Neuron (in vitro differentiated cells): Measurements from ENCODE around the gene ADAMTS6.

Experiments used
- H2AFZ ChIP-seq: one replicate; pipeline ENCODE4 v1.6.1; 2013; ENCODE audit warnings: low read depth, mild to moderate bottlenecking, inconsistent platforms, low read length, moderate library complexity
- H3K27me3 ChIP-seq: one replicate; pipeline ENCODE4 v1.6.1; 2013; ENCODE audit warnings: low read length; ENCODE audit not compliant: insufficient read depth
- H3K36me3 ChIP-seq: one replicate; pipeline ENCODE4 v1.6.1; 2013; ENCODE audit warnings: low read length; ENCODE audit not compliant: insufficient read depth
- H3K4me1 ChIP-seq: one replicate; pipeline ENCODE4 v1.6.1; 2013; ENCODE audit warnings: low read length; ENCODE audit not compliant: insufficient read depth
- H3K4me3 ChIP-seq: 2 replicates; pipeline ENCODE4 v1.5.1; 2013; ENCODE audit warnings: mild to moderate bottlenecking, low read length, moderate library complexity
- H3K9me3 ChIP-seq: one replicate; pipeline ENCODE4 v1.6.1; 2013; ENCODE audit warnings: low read length

ADAMTS6 gene

GRCh38 chr5:65103756-65104440 lies 377.8 kb downstream of the ADAMTS6 start:
- Histone ChIP-seq H3K27me3 (no peaks in the 10 kb centered on the region), H2AFZ (no peak overlapping the region), H3K4me3 (no peak overlapping the region), H3K4me1 (no peaks in the 10 kb centered on the region), H3K36me3 (no peaks in the 10 kb centered on the region), H3K9me3 (no peaks in the 10 kb centered on the region)

DNA sequence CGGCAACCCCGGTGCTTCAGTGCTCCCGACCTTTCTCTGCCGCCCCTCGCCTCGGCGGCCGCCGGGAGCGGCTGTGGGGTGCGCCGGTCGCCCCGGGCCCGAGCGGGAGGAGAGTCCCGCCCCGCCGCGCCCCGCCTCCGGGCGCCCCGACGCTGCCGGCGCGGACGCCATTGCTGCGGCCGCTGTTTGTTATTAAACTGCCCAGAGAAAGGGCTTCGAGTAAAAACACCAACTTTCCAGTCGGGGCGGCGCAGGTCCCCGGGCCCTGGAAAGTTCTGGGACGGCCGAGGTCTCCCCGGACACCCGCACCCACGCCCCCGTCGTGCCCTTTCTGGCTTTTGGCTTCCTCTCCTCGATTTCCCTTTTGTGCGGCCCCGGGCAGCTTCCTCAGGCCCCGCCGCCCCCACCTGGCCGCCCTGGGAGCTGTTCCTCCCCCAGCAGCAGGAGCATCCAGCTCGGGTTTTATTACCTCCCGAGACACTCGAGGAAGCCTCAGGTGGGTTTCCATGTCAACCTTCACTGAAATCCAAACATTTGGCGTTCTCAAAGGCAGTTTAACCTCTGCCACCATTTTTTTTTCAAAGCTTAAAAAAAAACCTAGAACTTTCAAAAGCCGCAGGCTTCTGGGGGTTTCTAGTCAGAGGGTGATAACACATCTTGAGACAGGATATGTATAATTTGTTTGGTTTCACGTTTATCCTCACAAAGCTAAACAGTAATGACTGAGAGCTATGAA lies 378.6 kb downstream of the ADAMTS6 start:
- Histone ChIP-seq H3K4me3 (no peak overlapping the region), H3K4me1 (no peaks in the 10 kb centered on the region), H3K27me3 (no peaks in the 10 kb centered on the region), H3K36me3 (no peaks in the 10 kb centered on the region), H2AFZ (no peak overlapping the region), H3K9me3 (no peaks in the 10 kb centered on the region)

DNA sequence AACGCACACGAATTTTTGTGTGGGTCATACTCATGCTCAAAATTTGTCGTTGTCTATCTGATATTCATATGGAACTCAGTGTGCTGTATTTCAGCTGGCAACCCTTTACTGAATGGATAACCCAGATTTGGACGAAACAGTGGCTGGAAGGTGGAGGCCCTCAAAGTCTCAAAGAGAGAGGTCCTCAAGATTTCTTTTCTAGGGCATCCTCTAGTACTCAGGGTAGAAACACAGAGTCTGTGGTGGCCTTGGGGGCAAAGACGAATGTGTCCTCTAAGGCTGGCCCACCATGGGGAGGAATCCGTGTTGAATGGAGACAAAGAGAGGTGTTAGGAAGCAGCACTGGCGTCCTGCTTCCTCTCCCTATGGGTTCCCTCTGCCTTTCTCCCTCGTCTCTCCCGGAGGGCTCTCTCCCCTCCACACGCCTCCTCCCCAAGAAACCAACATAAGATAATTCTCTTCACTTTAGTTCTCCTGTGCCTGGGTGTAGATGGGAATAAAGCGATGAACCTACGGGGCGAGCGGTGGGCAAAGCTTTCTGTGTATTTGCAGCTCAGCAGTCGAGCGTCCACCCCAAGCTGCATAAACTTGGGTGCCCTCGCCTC lies 379.2 kb downstream of the ADAMTS6 start:
- Histone ChIP-seq H2AFZ (no peak overlapping the region), H3K4me1 (no peaks in the 10 kb centered on the region), H3K4me3 (no peak overlapping the region), H3K27me3 (no peaks in the 10 kb centered on the region), H3K9me3 (no peaks in the 10 kb centered on the region), H3K36me3 (no peaks in the 10 kb centered on the region)

DNA sequence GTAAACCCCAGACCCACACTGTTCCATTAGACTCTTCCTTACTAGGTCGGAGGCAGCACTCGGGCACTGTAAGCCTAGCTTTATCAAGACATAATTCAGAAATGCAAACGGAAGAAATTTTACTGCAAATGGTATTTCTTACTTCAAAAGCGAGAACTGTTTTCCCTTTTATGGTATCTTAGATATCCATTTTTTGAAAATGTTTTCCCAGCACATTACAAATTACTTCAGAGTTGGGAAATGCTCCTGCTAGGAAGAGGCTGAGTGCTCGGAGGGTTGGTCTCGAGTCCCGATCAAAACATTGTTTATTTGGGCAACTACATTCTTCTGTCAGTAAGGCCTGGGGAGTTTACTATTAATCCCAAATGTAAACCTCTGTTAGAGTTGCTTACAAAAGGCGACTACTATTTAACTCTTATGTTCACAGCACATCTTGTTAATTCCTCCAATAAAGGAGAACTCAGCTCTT lies 380.1 kb downstream of the ADAMTS6 start:
- Histone ChIP-seq H3K4me1 (no peaks in the 10 kb centered on the region), H3K4me3 (no peak overlapping the region), H2AFZ (no peak overlapping the region), H3K9me3 (no peaks in the 10 kb centered on the region), H3K36me3 (no peaks in the 10 kb centered on the region), H3K27me3 (no peaks in the 10 kb centered on the region)

DNA sequence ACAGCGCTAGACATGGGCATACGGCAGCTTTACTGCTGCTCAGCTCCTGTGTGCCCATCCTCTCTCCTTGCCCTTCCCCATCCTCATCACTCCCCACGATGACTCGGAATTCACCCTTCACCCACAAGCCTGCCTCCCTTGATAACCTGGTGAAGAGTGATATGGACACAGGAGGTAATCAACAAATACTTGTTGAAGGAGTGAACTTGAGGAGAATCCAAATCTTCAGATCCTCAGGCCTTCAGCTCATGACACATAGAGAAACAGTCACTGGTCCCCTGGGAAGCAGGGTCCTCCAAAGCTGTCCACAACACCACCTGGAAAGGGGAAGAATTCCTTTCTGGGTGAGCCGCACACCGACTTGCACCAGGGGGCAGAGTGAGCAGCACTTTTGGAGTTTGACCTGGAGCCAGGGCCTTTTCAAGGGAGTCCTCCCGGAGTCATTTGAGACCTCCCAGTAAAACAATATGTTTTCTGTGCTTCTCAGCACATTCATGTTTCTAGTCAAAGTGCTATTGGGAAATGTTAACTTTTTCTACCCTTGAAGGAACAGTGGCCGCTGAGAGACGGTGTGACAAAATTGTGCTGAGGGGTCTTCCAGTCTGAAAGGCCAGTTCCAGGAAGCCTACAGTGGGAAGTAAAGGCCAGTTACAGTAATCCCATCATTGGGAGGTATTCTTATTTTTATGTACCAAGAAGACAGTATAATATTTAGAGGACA lies 380.6 kb downstream of the ADAMTS6 start:
- Histone ChIP-seq H3K4me1 (no peaks in the 10 kb centered on the region), H3K9me3 (no peaks in the 10 kb centered on the region), H2AFZ (no peak overlapping the region), H3K27me3 (no peaks in the 10 kb centered on the region), H3K36me3 (no peaks in the 10 kb centered on the region), H3K4me3 (no peak overlapping the region)
